Astrocyte (in vitro differentiated cells and primary cell): ENCODE results near the gene CEP41.

Experiments used
- EZH2 ChIP-seq: IDR thresholded peaks from 2 replicates; pipeline ENCODE4 v1.6.1; 2012; ENCODE audit warnings: mild to moderate bottlenecking, low read length, inconsistent platforms; ENCODE audit not compliant: insufficient read depth
- TF ChIP-seq, protein P1 (sequence below): IDR thresholded peaks from 2 replicates; pipeline ENCODE4 v1.5.1; 2011; ENCODE audit warnings: low read depth, mild to moderate bottlenecking, inconsistent platforms, low read length, moderate library complexity; ENCODE audit not compliant: insufficient read depth

DNA sequence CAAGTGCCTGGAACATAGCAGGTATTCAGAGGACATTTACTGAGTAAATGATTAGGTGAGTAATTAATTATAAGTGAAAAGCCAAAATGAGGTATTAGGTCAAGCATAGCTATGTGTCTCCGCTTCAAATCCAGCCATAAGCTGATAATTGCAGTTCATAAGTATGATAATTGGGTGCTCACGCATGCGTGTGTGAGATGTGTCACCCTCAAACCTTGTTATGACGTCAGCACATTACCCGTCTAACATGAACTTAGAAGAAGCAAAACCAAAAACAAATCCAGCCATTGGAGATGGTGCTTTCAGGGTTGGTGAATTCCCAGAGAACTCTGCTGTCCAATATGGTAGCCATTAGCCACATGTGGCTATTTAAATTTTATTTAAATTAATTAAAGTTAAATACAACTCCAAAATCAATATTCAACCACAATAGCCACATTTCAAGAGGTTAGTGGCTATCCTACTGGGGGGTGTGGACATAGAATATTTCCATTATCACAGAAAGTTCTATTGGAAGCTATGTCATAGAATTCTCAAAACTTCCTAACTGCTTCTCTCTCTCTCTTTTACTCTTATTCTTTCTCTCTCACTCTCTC is 96.4 kb downstream of the CEP41 start, which contains the start of gene CPA5:
- TF ChIP-seq, protein P1, sequence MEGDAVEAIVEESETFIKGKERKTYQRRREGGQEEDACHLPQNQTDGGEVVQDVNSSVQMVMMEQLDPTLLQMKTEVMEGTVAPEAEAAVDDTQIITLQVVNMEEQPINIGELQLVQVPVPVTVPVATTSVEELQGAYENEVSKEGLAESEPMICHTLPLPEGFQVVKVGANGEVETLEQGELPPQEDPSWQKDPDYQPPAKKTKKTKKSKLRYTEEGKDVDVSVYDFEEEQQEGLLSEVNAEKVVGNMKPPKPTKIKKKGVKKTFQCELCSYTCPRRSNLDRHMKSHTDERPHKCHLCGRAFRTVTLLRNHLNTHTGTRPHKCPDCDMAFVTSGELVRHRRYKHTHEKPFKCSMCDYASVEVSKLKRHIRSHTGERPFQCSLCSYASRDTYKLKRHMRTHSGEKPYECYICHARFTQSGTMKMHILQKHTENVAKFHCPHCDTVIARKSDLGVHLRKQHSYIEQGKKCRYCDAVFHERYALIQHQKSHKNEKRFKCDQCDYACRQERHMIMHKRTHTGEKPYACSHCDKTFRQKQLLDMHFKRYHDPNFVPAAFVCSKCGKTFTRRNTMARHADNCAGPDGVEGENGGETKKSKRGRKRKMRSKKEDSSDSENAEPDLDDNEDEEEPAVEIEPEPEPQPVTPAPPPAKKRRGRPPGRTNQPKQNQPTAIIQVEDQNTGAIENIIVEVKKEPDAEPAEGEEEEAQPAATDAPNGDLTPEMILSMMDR = no peak
- TF ChIP-seq EZH2 = no peak
